K562 (cell line): ENCODE measurements around the gene BTG2. TPM values are rescaled to one million over a fixed set of nuclear protein-coding genes. Genes with fewer than 3 reads are reported as not detected.

ENCODE experiments used
- NFRKB ChIP-seq: fragments of 450-650 bp; IDR thresholded peaks from 2 replicates; pipeline ENCODE4 v1.6.1; 2016; ENCODE audit warnings: low read depth
- polyA plus RNA-seq, 8 experiments: library from polyadenylated mRNA; depleted of rRNA in 4 of 8; stranded (reverse) in 5 of 8; unstranded in 3 of 8; fragments of >200 nt; fragmentation: Nextera tagmentation in 2 of 8; fragmentation: Illumina TruSeq in 1 of 8; extraction: Ambion mirVana in 2 of 8; extraction: Trizol in 1 of 8; gene quantifications; 2 replicates each; pipeline versions ENCODE4 v1.2.1 to v1.2.3, GENCODE V29; 2011 to 2014; ENCODE audit warnings: inconsistent platforms in 1 of 8, missing spikeins in 1 of 8
- total RNA-seq, 7 experiments: library from RNA; depleted of rRNA in 6 of 7; stranded (reverse); fragments of >200 nt in 6 of 7; fragmentation: Illumina TruSeq in 2 of 7; extraction: Trizol in 2 of 7; gene quantifications; 2 replicates each; pipeline versions ENCODE4 v1.2.1 to v1.2.3, GENCODE V29; 2011 to 2021; ENCODE audit warnings: low replicate concordance in 1 of 7
- TF ChIP-seq, protein P1 (sequence below): fragments of 250-450 bp; sonication (Bioruptor Pico); IDR thresholded peaks from 2 replicates; pipeline ENCODE4 v1.5.0; 2021; ENCODE audit warnings: mild to moderate bottlenecking, moderate library complexity
- TF ChIP-seq, protein P2 (sequence below), 2 experiments: fragments of 450-650 bp; IDR thresholded peaks; 2 replicates each; pipeline ENCODE4 v1.6.1; 2016; ENCODE audit warnings: mild to moderate bottlenecking in 2 of 2, borderline replicate concordance in 1 of 2, low read depth in 1 of 2, moderate library complexity in 1 of 2
- TF ChIP-seq, protein P3 (sequence below), 2 experiments: fragments of 450-650 bp; formaldehyde crosslinking in 1 of 2; IDR thresholded peaks; 2 replicates each; pipeline versions ENCODE4 v1.4.0 to v1.6.1; 2014 to 2020; ENCODE audit warnings: mild to moderate bottlenecking in 2 of 2, borderline replicate concordance in 1 of 2, low read depth in 1 of 2

Gene BTG2
- total and polyA plus RNA-seq, 9 of the 15 experiments (the other 6 are each of a cell fraction or from before 2014, with no cell fraction given): 2.3 to 41.9 (median 8.7) TPM

DNA sequence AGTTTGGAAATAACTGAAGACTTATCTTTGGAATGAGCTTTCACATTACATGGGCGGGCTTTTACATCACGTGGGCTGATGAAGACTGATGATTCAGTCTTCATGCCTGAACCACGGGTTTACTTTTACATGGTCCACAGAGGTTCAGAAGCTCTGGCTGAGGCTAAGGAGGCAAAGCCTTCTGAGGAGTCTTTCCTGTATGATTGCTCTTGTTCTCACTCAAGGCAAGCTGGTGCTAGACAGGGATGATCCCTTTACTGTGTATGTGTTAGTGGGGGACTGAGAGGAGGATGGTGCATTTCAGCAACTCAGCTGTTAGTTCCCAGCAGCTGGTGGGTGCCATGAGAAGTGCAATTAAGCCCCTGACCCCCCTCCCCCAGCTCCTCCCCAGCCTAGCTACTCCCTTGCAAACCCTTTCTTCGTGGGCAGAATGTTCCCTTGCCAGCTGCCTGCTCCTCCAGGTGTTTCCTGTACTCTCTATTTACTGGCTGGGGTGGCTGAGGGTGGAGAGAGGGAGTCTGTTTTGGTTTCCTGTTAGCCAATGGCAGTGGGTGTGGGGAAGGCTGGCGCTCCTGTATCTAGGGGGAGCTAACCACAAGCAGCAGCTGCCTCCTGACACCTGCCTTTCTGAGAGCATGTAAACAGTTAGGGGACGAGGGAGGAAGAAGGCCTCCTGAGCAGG, 15.4 kb downstream of the BTG2 start (continued):
- TF ChIP-seq, protein P1, sequence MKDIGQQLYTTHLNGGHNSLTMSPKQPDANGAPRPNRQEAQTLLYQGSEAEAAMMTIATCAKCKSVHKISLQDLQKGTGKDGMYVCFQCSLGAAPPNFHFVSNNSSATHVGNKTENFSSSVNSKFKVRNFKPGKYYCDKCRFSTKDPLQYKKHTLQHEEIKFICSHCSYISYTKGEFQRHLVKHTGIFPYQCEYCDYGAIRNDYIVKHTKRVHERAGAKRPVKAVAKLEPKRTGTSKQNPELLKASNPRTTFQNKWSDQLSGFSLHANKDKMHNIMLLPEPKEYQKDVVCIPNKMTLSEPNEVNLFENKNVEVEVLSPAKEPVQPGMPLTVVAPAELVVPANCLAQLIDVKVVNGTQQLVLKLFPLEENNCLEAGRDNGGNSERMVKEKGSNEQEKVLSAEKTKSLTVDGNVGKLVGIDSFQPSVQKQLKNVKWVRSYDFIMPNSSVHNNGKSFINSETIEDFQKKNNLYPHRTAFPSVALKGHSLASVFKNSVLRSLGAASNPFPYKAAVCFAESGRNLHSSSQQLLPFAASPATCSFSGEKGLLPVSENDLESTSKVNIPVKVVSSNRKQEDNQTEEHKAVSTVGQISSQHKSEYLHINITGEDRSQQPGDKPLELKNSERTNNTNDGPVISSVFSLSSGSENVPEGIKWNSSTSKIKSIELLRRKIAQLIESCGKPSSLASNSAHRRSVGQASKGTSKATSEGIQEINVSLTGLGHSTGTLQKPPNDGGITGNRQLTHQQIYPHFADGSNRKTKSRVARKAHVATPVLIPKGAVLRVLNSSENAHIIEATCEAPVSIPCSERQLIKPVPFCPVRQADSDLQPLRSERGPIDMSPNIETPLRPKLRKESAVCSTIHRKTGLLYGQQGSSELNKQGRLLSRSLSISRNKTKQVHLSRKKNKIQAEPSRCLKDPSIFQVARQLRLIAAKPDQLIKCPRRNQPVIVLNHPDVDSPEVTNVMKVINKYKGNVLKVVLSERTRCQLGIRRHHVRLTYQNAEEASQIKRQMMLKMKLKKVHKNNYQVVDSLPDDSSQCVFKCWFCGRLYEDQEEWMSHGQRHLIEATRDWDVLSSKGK (CRISPR knock-in tag): no peak
- TF ChIP-seq, protein P2, sequence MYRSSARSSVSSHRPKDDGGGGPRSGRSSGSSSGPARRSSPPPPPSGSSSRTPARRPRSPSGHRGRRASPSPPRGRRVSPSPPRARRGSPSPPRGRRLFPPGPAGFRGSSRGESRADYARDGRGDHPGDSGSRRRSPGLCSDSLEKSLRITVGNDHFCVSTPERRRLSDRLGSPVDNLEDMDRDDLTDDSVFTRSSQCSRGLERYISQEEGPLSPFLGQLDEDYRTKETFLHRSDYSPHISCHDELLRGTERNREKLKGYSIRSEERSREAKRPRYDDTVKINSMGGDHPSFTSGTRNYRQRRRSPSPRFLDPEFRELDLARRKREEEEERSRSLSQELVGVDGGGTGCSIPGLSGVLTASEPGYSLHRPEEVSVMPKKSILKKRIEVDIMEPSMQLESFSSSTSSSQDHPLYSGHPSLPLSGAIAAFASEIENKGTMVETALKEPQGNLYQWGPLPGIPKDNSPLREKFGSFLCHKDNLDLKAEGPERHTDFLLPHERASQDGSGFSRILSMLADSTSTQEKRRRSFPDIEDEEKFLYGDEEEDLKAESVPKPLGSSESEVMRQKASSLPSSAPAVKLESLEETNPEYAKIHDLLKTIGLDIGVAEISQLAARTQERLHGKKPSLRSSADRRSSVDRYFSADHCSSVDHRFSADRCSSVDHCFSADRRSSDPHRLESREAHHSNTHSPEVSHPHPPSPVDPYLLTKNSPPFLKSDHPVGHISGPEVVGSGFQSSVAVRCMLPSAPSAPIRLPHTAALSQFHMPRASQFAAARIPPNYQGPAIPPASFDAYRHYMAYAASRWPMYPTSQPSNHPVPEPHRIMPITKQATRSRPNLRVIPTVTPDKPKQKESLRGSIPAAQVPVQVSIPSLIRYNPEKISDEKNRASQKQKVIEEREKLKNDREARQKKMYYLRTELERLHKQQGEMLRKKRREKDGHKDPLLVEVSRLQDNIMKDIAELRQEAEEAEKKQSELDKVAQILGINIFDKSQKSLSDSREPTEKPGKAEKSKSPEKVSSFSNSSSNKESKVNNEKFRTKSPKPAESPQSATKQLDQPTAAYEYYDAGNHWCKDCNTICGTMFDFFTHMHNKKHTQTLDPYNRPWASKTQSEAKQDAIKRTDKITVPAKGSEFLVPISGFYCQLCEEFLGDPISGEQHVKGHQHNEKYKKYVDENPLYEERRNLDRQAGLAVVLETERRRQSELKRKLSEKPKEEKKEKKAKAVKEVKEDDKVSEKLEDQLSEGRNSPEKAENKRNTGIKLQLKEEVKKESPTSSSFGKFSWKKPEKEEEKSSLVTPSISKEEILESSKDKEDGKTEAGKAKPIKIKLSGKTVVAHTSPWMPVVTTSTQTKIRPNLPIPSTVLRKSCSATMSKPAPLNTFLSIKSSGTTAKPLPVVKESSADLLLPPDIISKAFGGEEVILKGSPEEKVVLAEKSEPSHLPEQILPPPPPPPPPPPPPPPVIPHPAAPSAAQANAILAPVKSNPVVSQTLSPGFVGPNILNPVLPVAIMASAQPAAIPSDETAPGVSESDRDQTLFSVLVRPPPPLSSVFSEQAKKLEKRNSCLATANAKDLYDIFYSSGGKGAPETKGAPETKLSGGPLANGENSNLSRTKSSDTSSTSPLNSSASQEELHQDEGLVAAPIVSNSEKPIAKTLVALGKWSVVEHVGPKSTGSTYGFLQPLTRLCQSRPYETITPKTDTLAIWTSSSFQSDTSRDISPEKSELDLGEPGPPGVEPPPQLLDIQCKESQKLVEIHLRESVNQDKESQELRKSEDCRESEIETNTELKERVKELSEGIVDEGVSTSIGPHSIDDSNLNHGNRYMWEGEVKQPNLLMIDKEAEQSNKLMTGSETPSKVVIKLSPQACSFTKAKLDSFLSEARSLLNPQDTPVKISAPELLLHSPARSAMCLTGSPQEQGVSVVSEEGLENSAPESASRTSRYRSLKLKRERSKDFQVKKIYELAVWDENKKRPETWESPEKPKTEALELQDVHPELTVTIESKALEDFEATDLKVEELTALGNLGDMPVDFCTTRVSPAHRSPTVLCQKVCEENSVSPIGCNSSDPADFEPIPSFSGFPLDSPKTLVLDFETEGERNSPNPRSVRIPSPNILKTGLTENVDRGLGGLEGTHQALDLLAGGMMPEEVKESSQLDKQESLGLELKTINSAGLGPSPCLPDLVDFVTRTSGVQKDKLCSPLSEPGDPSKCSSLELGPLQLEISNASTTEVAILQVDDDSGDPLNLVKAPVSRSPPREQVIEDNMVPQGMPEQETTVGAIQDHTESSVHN (IDR thresholded peaks at IDR 0.05; ENCODE audit: borderline replicate concordance in 1 of 2, low read depth in 1 of 2): no peak
- no peak for TF ChIP-seq NFRKB
- TF ChIP-seq, protein P3, sequence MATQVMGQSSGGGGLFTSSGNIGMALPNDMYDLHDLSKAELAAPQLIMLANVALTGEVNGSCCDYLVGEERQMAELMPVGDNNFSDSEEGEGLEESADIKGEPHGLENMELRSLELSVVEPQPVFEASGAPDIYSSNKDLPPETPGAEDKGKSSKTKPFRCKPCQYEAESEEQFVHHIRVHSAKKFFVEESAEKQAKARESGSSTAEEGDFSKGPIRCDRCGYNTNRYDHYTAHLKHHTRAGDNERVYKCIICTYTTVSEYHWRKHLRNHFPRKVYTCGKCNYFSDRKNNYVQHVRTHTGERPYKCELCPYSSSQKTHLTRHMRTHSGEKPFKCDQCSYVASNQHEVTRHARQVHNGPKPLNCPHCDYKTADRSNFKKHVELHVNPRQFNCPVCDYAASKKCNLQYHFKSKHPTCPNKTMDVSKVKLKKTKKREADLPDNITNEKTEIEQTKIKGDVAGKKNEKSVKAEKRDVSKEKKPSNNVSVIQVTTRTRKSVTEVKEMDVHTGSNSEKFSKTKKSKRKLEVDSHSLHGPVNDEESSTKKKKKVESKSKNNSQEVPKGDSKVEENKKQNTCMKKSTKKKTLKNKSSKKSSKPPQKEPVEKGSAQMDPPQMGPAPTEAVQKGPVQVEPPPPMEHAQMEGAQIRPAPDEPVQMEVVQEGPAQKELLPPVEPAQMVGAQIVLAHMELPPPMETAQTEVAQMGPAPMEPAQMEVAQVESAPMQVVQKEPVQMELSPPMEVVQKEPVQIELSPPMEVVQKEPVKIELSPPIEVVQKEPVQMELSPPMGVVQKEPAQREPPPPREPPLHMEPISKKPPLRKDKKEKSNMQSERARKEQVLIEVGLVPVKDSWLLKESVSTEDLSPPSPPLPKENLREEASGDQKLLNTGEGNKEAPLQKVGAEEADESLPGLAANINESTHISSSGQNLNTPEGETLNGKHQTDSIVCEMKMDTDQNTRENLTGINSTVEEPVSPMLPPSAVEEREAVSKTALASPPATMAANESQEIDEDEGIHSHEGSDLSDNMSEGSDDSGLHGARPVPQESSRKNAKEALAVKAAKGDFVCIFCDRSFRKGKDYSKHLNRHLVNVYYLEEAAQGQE (IDR thresholded peaks at IDR 0.05; ENCODE audit: borderline replicate concordance): peak; percentile 25
- TF ChIP-seq, protein P3 (CRISPR knock-in tag; IDR thresholded peaks at IDR 0.05; ENCODE audit: low read depth): no peak
